Activated T-cell treated with anti-CD3 and anti-CD28 coated beads, Interleukin-2, amount 50 U/mL, for 48 hours (primary cell): ENCODE measurements around the gene ZNF32.

Experiments used
- DNase-seq, 2 experiments: peaks; one replicate each; pipeline ENCODE4 v3.0.0-alpha.2; 2020

Gene ZNF32

GRCh38 chr10:43648398-43649184, at the start of gene ZNF32:
Gene ZNF32 (minus strand): TSS chr10:43648881. CDS start chr10:43646133, 2,748 bp downstream.
- peak; percentile 84 to 87 for DNase-seq

- DNase-seq = no peak
Measured at GRCh38 chr10:43698156-43698555, 49.5 kb upstream of the ZNF32 start.

- DNase-seq = no peak
Measured at GRCh38 chr10:43696909-43697483, 48.3 kb upstream of the ZNF32 start.

GRCh38 chr10:43695730-43696129, 47.0 kb upstream of the ZNF32 start:
- DNase-seq = no peak

- DNase-seq = no peak
Measured at GRCh38 chr10:43695321-43695720, 46.6 kb upstream of the ZNF32 start.

- no peak for DNase-seq
Measured at GRCh38 chr10:43694526-43694925, 45.8 kb upstream of the ZNF32 start.

- no peak for DNase-seq
Measured at GRCh38 chr10:43693602-43694001, 44.9 kb upstream of the ZNF32 start.

GRCh38 chr10:43692051-43692825, 43.6 kb upstream of the ZNF32 start:
- DNase-seq = no peak

GRCh38 chr10:43691485-43691884, 42.8 kb upstream of the ZNF32 start:
- no peak for DNase-seq

GRCh38 chr10:43689955-43690771, 41.5 kb upstream of the ZNF32 start:
- peak; percentile 91 for DNase-seq

- no peak for DNase-seq
Measured at GRCh38 chr10:43689618-43689954, 40.9 kb upstream of the ZNF32 start.

GRCh38 chr10:43689007-43689491, 40.4 kb upstream of the ZNF32 start:
- no peak for DNase-seq

- no peak for DNase-seq
Measured at GRCh38 chr10:43688348-43688892, 39.7 kb upstream of the ZNF32 start.

GRCh38 chr10:43687373-43687772, 38.7 kb upstream of the ZNF32 start:
- DNase-seq = no peak

GRCh38 chr10:43686414-43686813, 37.7 kb upstream of the ZNF32 start:
- no peak for DNase-seq

GRCh38 chr10:43685744-43686143, 37.1 kb upstream of the ZNF32 start:
- no peak for DNase-seq

- DNase-seq = no peak
Measured at GRCh38 chr10:43684292-43684559, 35.5 kb upstream of the ZNF32 start.

- DNase-seq = peak; percentile 35 to 46
Measured at GRCh38 chr10:43683451-43684291, 35.0 kb upstream of the ZNF32 start.

GRCh38 chr10:43682956-43683355, 34.3 kb upstream of the ZNF32 start:
- DNase-seq = no peak

GRCh38 chr10:43681721-43682120, 33.0 kb upstream of the ZNF32 start:
- DNase-seq = no peak

- DNase-seq = no peak
Measured at GRCh38 chr10:43681220-43681619, 32.5 kb upstream of the ZNF32 start.

GRCh38 chr10:43680035-43680434, 31.4 kb upstream of the ZNF32 start:
- no peak for DNase-seq
